Neural cell (in vitro differentiated cells): ENCODE data around the gene PTPRN2.

Source experiments
- RAD21 ChIP-seq: fragments of 450-650 bp; conservative IDR thresholded peaks from 2 replicates; pipeline ENCODE4 v1.6.1; 2014; ENCODE audit warnings: antibody characterized with exemption, mild to moderate bottlenecking, moderate library complexity
- TF ChIP-seq, protein P1 (sequence below): fragments of 450-650 bp; IDR thresholded peaks from 2 replicates; pipeline ENCODE4 v1.5.1; 2014; ENCODE audit warnings: antibody characterized with exemption, mild to moderate bottlenecking, moderate library complexity; ENCODE audit not compliant: poor library complexity, severe bottlenecking

DNA sequence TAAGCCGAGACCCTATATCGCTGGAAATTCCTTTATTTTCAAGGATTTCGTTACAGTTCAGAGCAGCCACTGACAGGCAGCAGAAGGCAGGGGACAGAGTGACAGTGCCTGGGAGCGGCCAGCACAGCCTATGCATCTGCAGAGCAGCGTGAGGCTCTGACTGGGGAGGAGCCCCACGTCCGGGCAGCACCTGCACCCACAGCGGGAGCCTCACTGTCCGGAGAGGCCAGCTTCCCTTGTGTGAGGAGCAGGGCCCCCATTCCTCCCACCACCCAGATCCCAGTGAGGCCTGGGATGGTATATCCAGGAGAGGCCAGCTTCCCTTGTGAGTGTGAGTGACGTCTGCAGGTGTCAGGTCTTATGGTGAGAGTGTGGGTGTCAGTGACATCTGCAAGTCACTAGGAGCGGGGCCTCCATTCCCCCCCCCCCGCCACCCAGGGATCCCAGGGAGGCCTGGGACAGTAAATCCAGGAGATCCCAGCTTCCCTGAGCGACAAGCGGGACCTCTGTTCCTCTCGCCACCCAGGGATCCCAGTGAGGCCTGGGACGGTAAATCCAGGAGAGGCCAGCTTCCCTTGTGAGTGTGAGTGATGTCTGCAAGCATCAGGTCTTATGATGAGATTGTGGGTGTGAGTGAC, 259.1 kb downstream of the PTPRN2 start:
- TF ChIP-seq, protein P1, sequence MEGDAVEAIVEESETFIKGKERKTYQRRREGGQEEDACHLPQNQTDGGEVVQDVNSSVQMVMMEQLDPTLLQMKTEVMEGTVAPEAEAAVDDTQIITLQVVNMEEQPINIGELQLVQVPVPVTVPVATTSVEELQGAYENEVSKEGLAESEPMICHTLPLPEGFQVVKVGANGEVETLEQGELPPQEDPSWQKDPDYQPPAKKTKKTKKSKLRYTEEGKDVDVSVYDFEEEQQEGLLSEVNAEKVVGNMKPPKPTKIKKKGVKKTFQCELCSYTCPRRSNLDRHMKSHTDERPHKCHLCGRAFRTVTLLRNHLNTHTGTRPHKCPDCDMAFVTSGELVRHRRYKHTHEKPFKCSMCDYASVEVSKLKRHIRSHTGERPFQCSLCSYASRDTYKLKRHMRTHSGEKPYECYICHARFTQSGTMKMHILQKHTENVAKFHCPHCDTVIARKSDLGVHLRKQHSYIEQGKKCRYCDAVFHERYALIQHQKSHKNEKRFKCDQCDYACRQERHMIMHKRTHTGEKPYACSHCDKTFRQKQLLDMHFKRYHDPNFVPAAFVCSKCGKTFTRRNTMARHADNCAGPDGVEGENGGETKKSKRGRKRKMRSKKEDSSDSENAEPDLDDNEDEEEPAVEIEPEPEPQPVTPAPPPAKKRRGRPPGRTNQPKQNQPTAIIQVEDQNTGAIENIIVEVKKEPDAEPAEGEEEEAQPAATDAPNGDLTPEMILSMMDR = no peak
- no peak for TF ChIP-seq RAD21
